GM21737 (cell line): ENCODE measurements around the gene IP6K3.

Experiments
- ATAC-seq: cut with Tn5 transposase; IDR thresholded peaks from one replicate; pipeline ENCODE4 v1.9.1; 2021; ENCODE audit warnings: mild to moderate bottlenecking, moderate library complexity; ENCODE audit not compliant: unreplicated experiment

IP6K3 gene

GRCh38 chr6:33777398-33778388 is 31.0 kb upstream of the IP6K3 start:
- no peak for ATAC-seq

- no peak for ATAC-seq
These were observed 30.1 kb upstream of the IP6K3 start for GRCh38 chr6:33776764-33777163.

- no peak for ATAC-seq
These were observed 29.5 kb upstream of the IP6K3 start for GRCh38 chr6:33776186-33776585.

- no peak for ATAC-seq
These were observed 28.1 kb upstream of the IP6K3 start for GRCh38 chr6:33774774-33775173.

- no peak for ATAC-seq
These were observed 26.3 kb upstream of the IP6K3 start for GRCh38 chr6:33772902-33773472.

GRCh38 chr6:33772082-33772830 is 25.6 kb upstream of the IP6K3 start:
- no peak for ATAC-seq

GRCh38 chr6:33771146-33772081 is 24.7 kb upstream of the IP6K3 start:
- no peak for ATAC-seq

GRCh38 chr6:33770833-33771145 is 24.1 kb upstream of the IP6K3 start:
- ATAC-seq, result no peak

- no peak for ATAC-seq
These were observed 23.6 kb upstream of the IP6K3 start for GRCh38 chr6:33770124-33770832.

GRCh38 chr6:33769248-33769821 is 22.6 kb upstream of the IP6K3 start:
- ATAC-seq, result no peak

GRCh38 chr6:33768644-33769120 is 22.0 kb upstream of the IP6K3 start:
- ATAC-seq, result no peak

GRCh38 chr6:33766921-33767907 is 20.5 kb upstream of the IP6K3 start:
- no peak for ATAC-seq

GRCh38 chr6:33765368-33765767 is 18.7 kb upstream of the IP6K3 start:
- ATAC-seq, result no peak

- ATAC-seq, result no peak
These were observed 17.3 kb upstream of the IP6K3 start for GRCh38 chr6:33764036-33764435.

- no peak for ATAC-seq
These were observed 16.8 kb upstream of the IP6K3 start for GRCh38 chr6:33763483-33763882.

- ATAC-seq, result no peak
These were observed 16.0 kb upstream of the IP6K3 start for GRCh38 chr6:33762713-33763112.

GRCh38 chr6:33761922-33762629 is 15.4 kb upstream of the IP6K3 start:
- no peak for ATAC-seq

GRCh38 chr6:33761581-33761921 is 14.8 kb upstream of the IP6K3 start:
- no peak for ATAC-seq
